ENCODE results near the gene PRDM12.

The PRDM12 gene

GRCh38 chr9:130632081-130632710 lies 32.2 kb upstream of the PRDM12 start:
- Histone ChIP-seq H3K9me3 (ENCODE audit: low read length) (no peaks in the 10 kb centered on the region), H3K36me3 (ENCODE audit: insufficient read depth, low read length) (peaks cover 69% of the 10 kb centered on the region), H3K4me1 (ENCODE audit: insufficient read depth, low read length) (peaks cover 28% of the 10 kb centered on the region), H3K4me3 (ENCODE audit: low read length) (no peak overlapping the region), H3K27me3 (ENCODE audit: insufficient read depth, low read length) (no peaks in the 10 kb centered on the region), H2AFZ (ENCODE audit: low read depth, low read length) (no peak overlapping the region)

GRCh38 chr9:130632841-130633240 lies 31.6 kb upstream of the PRDM12 start:
- no peak overlapping the region for H3K4me3 ChIP-seq (ENCODE audit: low read length)
- H3K36me3 ChIP-seq (ENCODE audit: insufficient read depth, low read length): peaks cover 67% of the 10 kb centered on the region
- no peaks in the 10 kb centered on the region for H3K27me3 ChIP-seq (ENCODE audit: insufficient read depth, low read length)
- peaks cover 21% of the 10 kb centered on the region for H3K4me1 ChIP-seq (ENCODE audit: insufficient read depth, low read length)
- H2AFZ ChIP-seq (ENCODE audit: low read depth, low read length): no peak overlapping the region
- no peaks in the 10 kb centered on the region for H3K9me3 ChIP-seq (ENCODE audit: low read length)

- no peaks in the 10 kb centered on the region for H3K9me3 ChIP-seq (ENCODE audit: low read length)
- peaks cover 14% of the 10 kb centered on the region for H3K4me1 ChIP-seq (ENCODE audit: insufficient read depth, low read length)
- H2AFZ ChIP-seq (ENCODE audit: low read depth, low read length): no peak overlapping the region
- peaks cover 64% of the 10 kb centered on the region for H3K36me3 ChIP-seq (ENCODE audit: insufficient read depth, low read length)
- no peaks in the 10 kb centered on the region for H3K27me3 ChIP-seq (ENCODE audit: insufficient read depth, low read length)
- H3K4me3 ChIP-seq (ENCODE audit: low read length): no peak overlapping the region
Observed at GRCh38 chr9:130633336-130634190, 30.8 kb upstream of the PRDM12 start.

GRCh38 chr9:130634191-130634768 lies 30.1 kb upstream of the PRDM12 start:
- peaks cover 66% of the 10 kb centered on the region for H3K36me3 ChIP-seq (ENCODE audit: insufficient read depth, low read length)
- H3K4me1 ChIP-seq (ENCODE audit: insufficient read depth, low read length): peaks cover 11% of the 10 kb centered on the region
- H3K4me3 ChIP-seq (ENCODE audit: low read length): no peak overlapping the region
- H3K27me3 ChIP-seq (ENCODE audit: insufficient read depth, low read length): no peaks in the 10 kb centered on the region
- no peak overlapping the region for H2AFZ ChIP-seq (ENCODE audit: low read depth, low read length)
- no peaks in the 10 kb centered on the region for H3K9me3 ChIP-seq (ENCODE audit: low read length)

GRCh38 chr9:130634801-130635200 lies 29.6 kb upstream of the PRDM12 start:
- Histone ChIP-seq H3K9me3 (ENCODE audit: low read length) (no peaks in the 10 kb centered on the region), H3K4me3 (ENCODE audit: low read length) (no peak overlapping the region), H3K36me3 (ENCODE audit: insufficient read depth, low read length) (peaks cover 66% of the 10 kb centered on the region), H3K4me1 (ENCODE audit: insufficient read depth, low read length) (peaks cover 6% of the 10 kb centered on the region), H2AFZ (ENCODE audit: low read depth, low read length) (no peak overlapping the region), H3K27me3 (ENCODE audit: insufficient read depth, low read length) (no peaks in the 10 kb centered on the region)

- peaks cover 66% of the 10 kb centered on the region for H3K36me3 ChIP-seq (ENCODE audit: insufficient read depth, low read length)
- H2AFZ ChIP-seq (ENCODE audit: low read depth, low read length): no peak overlapping the region
- H3K9me3 ChIP-seq (ENCODE audit: low read length): no peaks in the 10 kb centered on the region
- no peaks in the 10 kb centered on the region for H3K27me3 ChIP-seq (ENCODE audit: insufficient read depth, low read length)
- no peak overlapping the region for H3K4me3 ChIP-seq (ENCODE audit: low read length)
- peaks cover under 1% of the 10 kb centered on the region for H3K4me1 ChIP-seq (ENCODE audit: insufficient read depth, low read length)
Observed at GRCh38 chr9:130635306-130635705, 29.1 kb upstream of the PRDM12 start.

- no peak overlapping the region for H3K4me3 ChIP-seq (ENCODE audit: low read length)
- H3K9me3 ChIP-seq (ENCODE audit: low read length): no peaks in the 10 kb centered on the region
- H2AFZ ChIP-seq (ENCODE audit: low read depth, low read length): no peak overlapping the region
- H3K4me1 ChIP-seq (ENCODE audit: insufficient read depth, low read length): no peaks in the 10 kb centered on the region
- peaks cover 60% of the 10 kb centered on the region for H3K36me3 ChIP-seq (ENCODE audit: insufficient read depth, low read length)
- H3K27me3 ChIP-seq (ENCODE audit: insufficient read depth, low read length): no peaks in the 10 kb centered on the region
Observed at GRCh38 chr9:130635721-130636647, 28.4 kb upstream of the PRDM12 start.

- Histone ChIP-seq H3K4me3 (ENCODE audit: low read length) (no peak overlapping the region), H3K36me3 (ENCODE audit: insufficient read depth, low read length) (peaks cover 53% of the 10 kb centered on the region), H3K4me1 (ENCODE audit: insufficient read depth, low read length) (no peaks in the 10 kb centered on the region), H3K9me3 (ENCODE audit: low read length) (no peaks in the 10 kb centered on the region), H2AFZ (ENCODE audit: low read depth, low read length) (no peak overlapping the region), H3K27me3 (ENCODE audit: insufficient read depth, low read length) (no peaks in the 10 kb centered on the region)
Observed at GRCh38 chr9:130636648-130637020, 27.8 kb upstream of the PRDM12 start.

- no peak overlapping the region for H2AFZ ChIP-seq (ENCODE audit: low read depth, low read length)
- H3K36me3 ChIP-seq (ENCODE audit: insufficient read depth, low read length): peaks cover 35% of the 10 kb centered on the region
- H3K27me3 ChIP-seq (ENCODE audit: insufficient read depth, low read length): no peaks in the 10 kb centered on the region
- H3K9me3 ChIP-seq (ENCODE audit: low read length): no peaks in the 10 kb centered on the region
- no peaks in the 10 kb centered on the region for H3K4me1 ChIP-seq (ENCODE audit: insufficient read depth, low read length)
- no peak overlapping the region for H3K4me3 ChIP-seq (ENCODE audit: low read length)
Observed at GRCh38 chr9:130638284-130639123, 25.9 kb upstream of the PRDM12 start.

- Histone ChIP-seq H2AFZ (ENCODE audit: low read depth, low read length) (no peak overlapping the region), H3K36me3 (ENCODE audit: insufficient read depth, low read length) (peaks cover 28% of the 10 kb centered on the region), H3K27me3 (ENCODE audit: insufficient read depth, low read length) (no peaks in the 10 kb centered on the region), H3K9me3 (ENCODE audit: low read length) (no peaks in the 10 kb centered on the region), H3K4me1 (ENCODE audit: insufficient read depth, low read length) (no peaks in the 10 kb centered on the region), H3K4me3 (ENCODE audit: low read length) (no peak overlapping the region)
Observed at GRCh38 chr9:130639124-130639765, 25.1 kb upstream of the PRDM12 start.

GRCh38 chr9:130639866-130640555 lies 24.4 kb upstream of the PRDM12 start:
- Histone ChIP-seq H3K9me3 (ENCODE audit: low read length) (no peaks in the 10 kb centered on the region), H3K27me3 (ENCODE audit: insufficient read depth, low read length) (no peaks in the 10 kb centered on the region), H3K36me3 (ENCODE audit: insufficient read depth, low read length) (peaks cover 22% of the 10 kb centered on the region), H2AFZ (ENCODE audit: low read depth, low read length) (no peak overlapping the region), H3K4me3 (ENCODE audit: low read length) (no peak overlapping the region), H3K4me1 (ENCODE audit: insufficient read depth, low read length) (no peaks in the 10 kb centered on the region)

All from neuron (in vitro differentiated cells).